Lung (tissue), 12 donors: ENCODE measurements around the gene ADH7. TPM values are rescaled to one million over a fixed set of nuclear protein-coding genes. Genes with fewer than 3 reads are reported as not detected.

Experiments
- ATAC-seq: fragments of 200-7000 bp; cut with Tn5 transposase; one replicate; pipeline ENCODE4 v1.9.1; 2020; ENCODE audit warnings: moderate number of reproducible peaks; ENCODE audit not compliant: insufficient read depth, low FRiP score
- DNase-seq, 3 donors: peaks; one replicate each; pipeline ENCODE4 v3.0.0-alpha.2; 2013 to 2017
- H3K27ac ChIP-seq, 2 donors: one replicate each; pipeline ENCODE4 v1.5.1; 2013; ENCODE audit warnings: mild to moderate bottlenecking in 2 of 2, moderate library complexity in 2 of 2, control low read depth in 1 of 2, inconsistent platforms in 1 of 2, low read depth in 1 of 2, low read length in 1 of 2
- H3K27me3 ChIP-seq, 3 donors: one replicate each; pipeline ENCODE4 v1.5.1; 2013; ENCODE audit warnings: low read length in 2 of 3; ENCODE audit not compliant: control insufficient read depth in 3 of 3, insufficient read depth in 3 of 3
- H3K36me3 ChIP-seq, 4 donors: one replicate each; pipeline ENCODE4 v1.5.1; 2013; ENCODE audit warnings: low read length in 4 of 4, mild to moderate bottlenecking in 1 of 4, moderate library complexity in 1 of 4; ENCODE audit not compliant: control insufficient read depth in 4 of 4, insufficient read depth in 4 of 4
- H3K4me1 ChIP-seq, 5 donors: one replicate each; pipeline ENCODE4 v1.5.1; 2013; ENCODE audit warnings: low read length in 5 of 5, mild to moderate bottlenecking in 2 of 5, moderate library complexity in 1 of 5; ENCODE audit not compliant: control insufficient read depth in 5 of 5, insufficient read depth in 5 of 5
- H3K4me3 ChIP-seq: one replicate; pipeline ENCODE4 v1.5.1; 2013; ENCODE audit warnings: mild to moderate bottlenecking, control low read depth, moderate library complexity
- H3K9ac ChIP-seq, 2 donors: one replicate each; pipeline ENCODE4 v1.5.1; 2013; ENCODE audit warnings: low read length in 2 of 2, control low read depth in 1 of 2; ENCODE audit not compliant: insufficient read depth in 1 of 2
- H3K9me3 ChIP-seq, 4 donors: one replicate each; pipeline ENCODE4 v1.5.1; 2013; ENCODE audit warnings: low read length in 3 of 4, mild to moderate bottlenecking in 1 of 4, moderate library complexity in 1 of 4; ENCODE audit not compliant: control insufficient read depth in 4 of 4, insufficient read depth in 3 of 4
- CTCF ChIP-seq: IDR thresholded peaks from 2 replicates; pipeline ENCODE4 v1.5.1; 2012; ENCODE audit warnings: mild to moderate bottlenecking; ENCODE audit errors: control extremely low read depth, extremely low read depth
- WGBS, 2 donors: extraction: QIAGEN DNeasy Blood & Tissue Kit; methylation state at CpG; one replicate each; pipeline ENCODE4 v1.1.7; 2013; 5-methylcytosine and 5-hydroxymethylcytosine counted together
- polyA plus RNA-seq, 2 donors: library from polyadenylated mRNA; stranded (reverse); fragments of 200-250 nt; gene quantifications; one replicate each; pipeline ENCODE4 v1.2.1, GENCODE V29; 2013
- total RNA-seq, 2 donors: library from RNA; depleted of rRNA in 1 of 2; stranded (reverse); fragments of >200 nt in 1 of 2; gene quantifications; one replicate each; pipeline ENCODE4 v1.2.1, GENCODE V29; 2014 to 2021
- donor health status: control.
- donor health status: control.
- donor health status: Bipolar disorder and iron deficiency.
- donor health status: healthy.
- donor health status: DM: yes; HTN: yes; CAD: no.

Gene ADH7
- total and polyA plus RNA-seq, 4 donors: 0.71 to 5.4 (median 2.9) TPM

GRCh38 chr4:99447079-99447478 lies 11.9 kb upstream of the ADH7 start:
- no peaks in the 10 kb centered on the region for H3K36me3 ChIP-seq
- H3K27me3 ChIP-seq: peaks cover 0 to 2% (median 0%) of the 10 kb centered on the region in 3 donors
- H3K27ac ChIP-seq: no peak overlapping the region
- peaks cover 0 to 10% (median 1%) of the 10 kb centered on the region in 4 donors for H3K9me3 ChIP-seq
- no peak for ATAC-seq
- TF ChIP-seq CTCF: no peak
- DNase-seq: no peak
- H3K4me3 ChIP-seq: no peak overlapping the region
- 6 to 8% methylated on average over 3 of the region's 3 CpGs for WGBS, 2 donors
- H3K4me1 ChIP-seq: no peaks in the 10 kb centered on the region
- no peak overlapping the region for H3K9ac ChIP-seq

- no peak overlapping the region for H3K4me3 ChIP-seq
- 67 to 91% methylated on average over 4 of the region's 4 CpGs for WGBS, 2 donors
- H3K27ac ChIP-seq: peak overlapping the region in 1 of 2 donors; percentile 70
- DNase-seq (no peak), ATAC-seq (no peak)
- H3K4me1 ChIP-seq: no peaks in the 10 kb centered on the region
- no peaks in the 10 kb centered on the region for H3K27me3 ChIP-seq
- TF ChIP-seq CTCF: no peak
- H3K9me3 ChIP-seq: no peaks in the 10 kb centered on the region
- H3K9ac ChIP-seq: no peak overlapping the region
- H3K36me3 ChIP-seq: no peaks in the 10 kb centered on the region
These were observed 3.3 kb upstream of the ADH7 start for GRCh38 chr4:99438405-99438780.

- Histone ChIP-seq H3K27me3 (no peaks in the 10 kb centered on the region), H3K4me1 (no peaks in the 10 kb centered on the region), H3K9me3 (no peaks in the 10 kb centered on the region), H3K4me3 (no peak overlapping the region), H3K36me3 (no peaks in the 10 kb centered on the region), H3K27ac (peak overlapping the region in 1 of 2 donors; percentile 42), H3K9ac (no peak overlapping the region)
- 71 to 87% methylated on average over 5 of the region's 5 CpGs for WGBS, 2 donors
- TF ChIP-seq CTCF: no peak
- ATAC-seq: peak; percentile 49
- peak in 2 of 3 donors; percentile 16 to 33 for DNase-seq
These were observed 2.7 kb upstream of the ADH7 start for GRCh38 chr4:99437723-99438404.
